IMR-90 (cell line): Measurements from ENCODE around the gene GNL2. TPM values are rescaled to one million over a fixed set of nuclear protein-coding genes. Genes with fewer than 3 reads are reported as not detected.

Experiments used
- ATAC-seq: fragments of 200-7000 bp; cut with Tn5 transposase; 2 replicates; pipeline ENCODE4 v1.9.1; 2020; ENCODE audit warnings: low read depth, mild to moderate bottlenecking, moderate library complexity
- BruUV-seq: library from RNA; stranded (reverse); fragments of 400-500 nt; replicated peaks from 2 replicates; lab custom pipeline; 2021; lab: Mats Ljungman, UMichigan
- CTCF ChIA-PET: fragments of 300-600 bp; formaldehyde crosslinking; extraction: SDS; loops from one replicate; lab custom pipeline; 2021; ENCODE audit warnings: antibody characterized with exemption; lab: Yijun Ruan, JAX
- POLR2A ChIA-PET: fragments of 300-600 bp; sonication (Branson Sonifier 250); formaldehyde crosslinking; loops from one replicate; lab custom pipeline; 2022; ENCODE audit warnings: antibody characterized with exemption; ENCODE audit not compliant: unreplicated experiment; lab: Charles Lee
- DNase-seq: peaks from one replicate; pipeline ENCODE4 v3.0.0; 2013
- H2AFZ ChIP-seq: replicated peaks from 2 replicates; pipeline ENCODE3; 2013; ENCODE audit warnings: low read length, mild to moderate bottlenecking; ENCODE audit not compliant: poor library complexity
- H2AK5ac ChIP-seq: 2 replicates; pipeline ENCODE4 v1.6.1; 2013; ENCODE audit warnings: low read depth, low read length, inconsistent platforms
- H2AK9ac ChIP-seq: replicated peaks from 2 replicates; pipeline ENCODE3; 2013; ENCODE audit warnings: mild to moderate bottlenecking, low read depth, low read length, moderate library complexity; ENCODE audit not compliant: poor library complexity
- H2BK120ac ChIP-seq: 2 replicates; pipeline ENCODE4 v1.6.1; 2013; ENCODE audit warnings: low read depth, low read length, inconsistent platforms
- H2BK15ac ChIP-seq: 3 replicates; pipeline ENCODE4 v1.6.1; 2013; ENCODE audit warnings: low read depth, low read length, inconsistent platforms
- H2BK20ac ChIP-seq: 2 replicates; pipeline ENCODE4 v1.6.1; 2013; ENCODE audit warnings: low read depth, mild to moderate bottlenecking, inconsistent platforms, low read length, moderate library complexity
- H2BK5ac ChIP-seq: 2 replicates; pipeline ENCODE4 v1.6.1; 2013; ENCODE audit warnings: mild to moderate bottlenecking, low read depth, low read length, inconsistent platforms; ENCODE audit not compliant: poor library complexity, severe bottlenecking
- H3K14ac ChIP-seq: replicated peaks from 2 replicates; pipeline ENCODE4 v1.6.1; 2013; ENCODE audit warnings: low read depth, low read length, inconsistent platforms
- H3K18ac ChIP-seq: 2 replicates; pipeline ENCODE4 v1.6.1; 2013; ENCODE audit warnings: low read depth, low read length, control low read depth
- H3K23ac ChIP-seq: 2 replicates; pipeline ENCODE4 v1.6.1; 2013; ENCODE audit warnings: low read depth, low read length, inconsistent platforms
- H3K27ac ChIP-seq: 2 replicates; pipeline ENCODE4 v1.5.1; 2013; ENCODE audit warnings: mild to moderate bottlenecking, control low read depth, low read length; ENCODE audit not compliant: insufficient read depth
- H3K27me3 ChIP-seq: 2 replicates; pipeline ENCODE4 v1.6.1; 2013; ENCODE audit warnings: low read length; ENCODE audit not compliant: control insufficient read depth, insufficient read depth
- H3K36me3 ChIP-seq: 2 replicates; pipeline ENCODE4 v1.6.1; 2013; ENCODE audit warnings: low read length, mixed read lengths; ENCODE audit not compliant: control insufficient read depth, insufficient read depth
- H3K4ac ChIP-seq: 2 replicates; pipeline ENCODE4 v1.6.1; 2013; ENCODE audit warnings: low read depth, low read length, inconsistent platforms
- H3K4me1 ChIP-seq: 2 replicates; pipeline ENCODE4 v1.6.1; 2013; ENCODE audit warnings: low read length, mixed read lengths; ENCODE audit not compliant: control insufficient read depth, insufficient read depth
- H3K4me2 ChIP-seq: 2 replicates; pipeline ENCODE4 v1.6.1; 2013; ENCODE audit warnings: low read depth, mild to moderate bottlenecking, control low read depth, low read length, moderate library complexity
- H3K4me3 ChIP-seq: 2 replicates; pipeline ENCODE4 v1.5.1; 2013; ENCODE audit warnings: low read depth, mild to moderate bottlenecking, control low read depth, low read length, moderate library complexity; ENCODE audit not compliant: insufficient read depth
- H3K56ac ChIP-seq: 2 replicates; pipeline ENCODE4 v1.6.1; 2013; ENCODE audit warnings: low read length, inconsistent platforms; ENCODE audit not compliant: insufficient read depth; ENCODE audit errors: extremely low read depth
- H3K79me1 ChIP-seq, 2 experiments: 2 replicates each; pipeline ENCODE4 v1.6.1; 2013; ENCODE audit warnings: low read length in 2 of 2, inconsistent platforms in 1 of 2, low read depth in 1 of 2
- H3K9ac ChIP-seq: 2 replicates; pipeline ENCODE4 v1.6.1; 2013; ENCODE audit warnings: low read depth, low read length, control low read depth
- H3K9me1 ChIP-seq: 2 replicates; pipeline ENCODE4 v1.6.1; 2013; ENCODE audit warnings: low read length, inconsistent platforms; ENCODE audit not compliant: insufficient read depth
- H3K9me3 ChIP-seq: 2 replicates; pipeline ENCODE4 v1.6.1; 2013; ENCODE audit warnings: low read length; ENCODE audit not compliant: control insufficient read depth, insufficient read depth
- H4K20me1 ChIP-seq: 2 replicates; pipeline ENCODE4 v1.6.1; 2013; ENCODE audit warnings: low read length, inconsistent platforms; ENCODE audit not compliant: insufficient read depth
- H4K5ac ChIP-seq: 2 replicates; pipeline ENCODE4 v1.6.1; 2013; ENCODE audit warnings: mild to moderate bottlenecking, low read depth, low read length, control low read depth
- H4K8ac ChIP-seq, 2 experiments: 2 replicates each; pipeline ENCODE4 v1.6.1; 2013; ENCODE audit warnings: low read depth in 2 of 2, low read length in 2 of 2, control low read depth in 1 of 2, inconsistent platforms in 1 of 2
- H4K91ac ChIP-seq: 2 replicates; pipeline ENCODE4 v1.6.1; 2013; ENCODE audit warnings: low read depth, low read length, inconsistent platforms; ENCODE audit not compliant: insufficient read depth
- CTCF ChIP-seq: conservative IDR thresholded peaks from 2 replicates; pipeline ENCODE4 v1.5.1; 2012; ENCODE audit warnings: mild to moderate bottlenecking, low read depth, low read length, improper control_type of control experiment
- MAZ ChIP-seq: IDR thresholded peaks from 2 replicates; pipeline ENCODE4 v1.6.1; 2012; ENCODE audit warnings: low read depth, mild to moderate bottlenecking, low read length, improper control_type of control experiment, moderate library complexity, borderline replicate concordance
- NFE2L2 ChIP-seq: fragments of 150-350 bp; IDR thresholded peaks from 2 replicates; pipeline ENCODE4 v1.6.1; 2016; ENCODE audit warnings: low read depth, mild to moderate bottlenecking, low read length
- POLR2A ChIP-seq: IDR thresholded peaks from 2 replicates; pipeline ENCODE4 v1.6.1; 2012; ENCODE audit warnings: mild to moderate bottlenecking, low read depth, low read length
- RCOR1 ChIP-seq: IDR thresholded peaks from 2 replicates; pipeline ENCODE4 v1.6.1; 2012; ENCODE audit warnings: mild to moderate bottlenecking, low read length, improper control_type of control experiment; ENCODE audit not compliant: insufficient replicate concordance
- SMC3 ChIP-seq: fragments of 150-350 bp; IDR thresholded peaks from 2 replicates; pipeline ENCODE4 v1.6.1; 2016; ENCODE audit warnings: low read depth, mild to moderate bottlenecking, antibody characterized with exemption, low read length, moderate library complexity
- WGBS, 2 experiments: methylation state at CpG; one replicate each; pipeline versions ENCODE4 v1.1.5 to v1.1.7; 2013; ENCODE audit warnings: missing lambda C conversion rate in 2 of 2; ENCODE audit not compliant: insufficient read length in 1 of 2; ENCODE audit errors: extremely low coverage in 2 of 2; 5-methylcytosine and 5-hydroxymethylcytosine counted together
- dilution Hi-C: fragments of 300-500 bp; cut with HindIII; formaldehyde crosslinking; loops from one replicate; pipeline ENCODE4 v1.14.3; 2018; ENCODE audit warnings: low sequenced_read_pairs; ENCODE audit not compliant: unreplicated experiment
- in situ Hi-C: fragments of 300-500 bp; cut with MboI; formaldehyde crosslinking; loops from 3 replicates; pipeline ENCODE4 v1.14.3; 2019; ENCODE audit warnings: low sequenced_read_pairs, inconsistent platforms, mixed read lengths
- intact Hi-C: fragments of 100-400 bp; cut with micrococcal nuclease; formaldehyde crosslinking; loops from 2 replicates; pipeline ENCODE4 v1.10.0; 2022
- polyA plus RNA-seq, 3 experiments: library from polyadenylated mRNA; depleted of rRNA; stranded (reverse); fragments of >200 nt; gene quantifications; 2 replicates each; pipeline ENCODE4 v1.2.3, GENCODE V29; 2012; ENCODE audit warnings: low replicate concordance in 1 of 3
- total RNA-seq: library from RNA; depleted of rRNA; stranded (reverse); fragments of >200 nt; gene quantifications from 2 replicates; pipeline ENCODE4 v1.2.3, GENCODE V29; 2012

GNL2 gene
- total and polyA plus RNA-seq, 2 of the 4 experiments (the other 2 are of a cell fraction): 42.9 to 77.4 TPM

GRCh38 chr1:37616330-37616729, 20.6 kb upstream of the GNL2 start:
- no peak overlapping the region for H2BK5ac ChIP-seq
- ATAC-seq: no peak
- no peak overlapping the region for H2AK5ac ChIP-seq
- no TSS peak for BruUV-seq
- no peak for DNase-seq
- TF ChIP-seq POLR2A: no peak
- TF ChIP-seq RCOR1: no peak
- TF ChIP-seq CTCF: no peak
- TF ChIP-seq SMC3: no peak
- TF ChIP-seq NFE2L2: no peak
- no peak for TF ChIP-seq MAZ
- no peak overlapping the region for H3K4ac ChIP-seq
- no peaks in the 10 kb centered on the region for H3K36me3 ChIP-seq
- H2BK20ac ChIP-seq: no peak overlapping the region
- no peak overlapping the region for H2AK9ac ChIP-seq
- no peak overlapping the region for H3K56ac ChIP-seq
- H3K9ac ChIP-seq: no peak overlapping the region
- no peak overlapping the region for H3K18ac ChIP-seq
- no peak overlapping the region for H3K14ac ChIP-seq
- CTCF ChIA-PET: no interaction called here
- no peaks in the 10 kb centered on the region for H3K9me1 ChIP-seq
- intact Hi-C loops (no loop called here), dilution Hi-C loops (no loop called here), in situ Hi-C loops (loop anchor here (25.0 kb wide), 1 partner anchor 1196 kb away; no protein-coding TSS in a partner anchor)
- H4K8ac ChIP-seq: no peak overlapping the region
- H3K4me2 ChIP-seq: no peak overlapping the region
- no peak overlapping the region for H2BK15ac ChIP-seq
- no peak overlapping the region for H3K23ac ChIP-seq
- no peak overlapping the region for H4K5ac ChIP-seq
- H3K79me1 ChIP-seq: no peaks in the 10 kb centered on the region
- H3K9me3 ChIP-seq: no peaks in the 10 kb centered on the region
- H4K91ac ChIP-seq: no peak overlapping the region
- no peaks in the 10 kb centered on the region for H3K4me1 ChIP-seq
- 52% methylated on average over 9 of the region's 14 CpGs; no CpG with 5 or more reads in 1 of the 2 experiments for WGBS, 2 experiments
- H3K27me3 ChIP-seq: peaks cover 38% of the 10 kb centered on the region
- no peak overlapping the region for H2AFZ ChIP-seq
- POLR2A ChIA-PET: no interaction called here
- no peaks in the 10 kb centered on the region for H4K20me1 ChIP-seq
- H2BK120ac ChIP-seq: no peak overlapping the region
- H3K4me3 ChIP-seq: no peak overlapping the region
- H3K27ac ChIP-seq: no peak overlapping the region
